Measurements from ENCODE around the gene TEX2.
"Not testable (repeated sequence)": the region's sequence is repeated elsewhere in the genome, so short reads cannot be mapped to it uniquely, and the experiment has no call there.

The TEX2 gene

GRCh38 chr17:64180089-64181073 is 82.7 kb downstream of the TEX2 start:
- no peak for DNase-seq

DNA sequence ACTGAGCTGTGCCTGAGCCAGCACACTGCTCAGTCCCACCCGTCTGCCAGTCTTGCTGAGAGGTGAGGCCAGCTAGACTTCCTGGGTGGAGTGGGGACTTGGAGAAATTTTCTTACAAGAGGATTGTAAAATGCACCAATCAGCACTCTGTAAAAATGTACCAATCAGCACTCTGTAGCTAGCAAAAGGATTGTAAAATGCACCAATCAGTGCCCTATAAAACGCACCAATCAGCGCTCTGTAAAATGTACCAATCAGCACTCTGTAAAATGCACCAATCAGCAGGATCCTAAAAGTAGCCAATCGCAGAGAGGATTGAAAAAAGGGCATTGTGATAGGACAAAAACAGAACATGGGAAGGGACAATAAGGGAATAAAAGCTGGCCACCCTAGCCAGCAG is 84.0 kb downstream of the TEX2 start:
- not testable (repeated sequence) for DNase-seq

DNA sequence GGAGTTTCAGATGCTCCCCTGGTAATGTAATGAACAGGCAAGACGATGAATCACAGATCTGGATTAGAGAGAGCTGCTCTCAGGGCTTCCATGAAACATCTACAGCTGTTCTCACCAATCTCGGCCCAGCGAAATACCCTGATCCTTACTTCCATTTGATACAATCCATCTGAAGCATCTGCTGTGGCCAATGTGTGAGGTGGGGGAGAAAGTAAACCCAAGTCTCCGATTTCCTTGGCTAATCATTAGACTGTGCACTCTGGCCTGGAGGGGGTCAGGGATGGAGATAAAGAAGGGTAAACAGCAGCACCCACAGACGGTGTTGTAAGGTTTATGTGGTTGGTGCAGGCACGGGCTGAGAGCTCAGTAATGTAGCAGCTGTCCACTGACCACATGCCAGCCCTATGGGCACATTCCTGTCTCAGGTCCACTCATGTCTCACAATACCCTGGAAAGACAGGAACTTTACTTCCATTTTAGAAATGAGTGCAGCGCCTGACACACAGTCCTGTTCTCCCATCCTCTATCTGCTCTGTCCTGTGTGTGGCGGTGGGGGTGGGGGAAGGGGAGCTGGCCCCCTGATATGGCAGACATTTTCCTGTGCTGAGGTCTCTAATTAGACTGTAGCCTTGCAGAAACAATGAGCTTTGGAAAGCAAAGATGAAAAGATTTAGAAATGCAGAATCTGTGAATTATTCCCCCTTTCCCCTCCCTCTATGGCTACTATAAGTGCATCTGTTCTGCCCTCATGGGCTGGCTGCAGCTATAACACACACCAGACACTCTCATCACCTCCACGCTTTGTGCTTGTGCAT is 84.8 kb downstream of the TEX2 start:
- DNase-seq = no peak

DNA sequence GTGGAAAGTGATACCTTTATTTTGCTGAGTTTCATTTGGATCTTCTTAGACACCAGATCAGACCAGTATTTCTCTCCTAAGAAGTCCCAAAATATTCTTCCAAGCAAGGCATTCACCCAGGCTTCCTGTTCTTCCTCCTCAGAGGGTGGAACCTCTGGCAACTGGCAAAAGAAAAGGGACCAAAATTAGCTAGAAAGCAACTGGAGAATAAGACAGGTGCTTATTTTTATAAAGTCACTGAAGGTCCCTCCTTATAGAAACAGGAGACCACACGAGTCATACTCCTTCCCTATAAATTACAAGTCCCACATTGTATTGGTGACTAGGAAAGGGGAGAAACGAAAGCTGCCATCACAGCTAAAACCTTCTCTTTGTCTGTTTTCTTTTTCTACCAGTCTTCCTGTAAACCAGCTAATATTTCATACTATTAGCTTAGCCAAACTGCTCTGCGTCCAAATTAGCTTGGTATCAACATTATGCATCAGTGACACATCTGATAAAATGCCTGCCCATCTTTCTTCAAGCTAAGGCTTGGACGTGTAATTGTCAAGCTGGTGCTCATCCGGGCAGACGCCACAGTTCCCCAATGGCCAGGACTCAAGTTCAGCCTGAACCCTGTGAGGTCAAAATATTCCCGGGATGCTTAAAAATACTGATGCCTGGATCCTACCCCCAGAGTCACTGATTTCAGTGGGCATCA is 85.6 kb downstream of the TEX2 start:
- DNase-seq = no peak

DNA sequence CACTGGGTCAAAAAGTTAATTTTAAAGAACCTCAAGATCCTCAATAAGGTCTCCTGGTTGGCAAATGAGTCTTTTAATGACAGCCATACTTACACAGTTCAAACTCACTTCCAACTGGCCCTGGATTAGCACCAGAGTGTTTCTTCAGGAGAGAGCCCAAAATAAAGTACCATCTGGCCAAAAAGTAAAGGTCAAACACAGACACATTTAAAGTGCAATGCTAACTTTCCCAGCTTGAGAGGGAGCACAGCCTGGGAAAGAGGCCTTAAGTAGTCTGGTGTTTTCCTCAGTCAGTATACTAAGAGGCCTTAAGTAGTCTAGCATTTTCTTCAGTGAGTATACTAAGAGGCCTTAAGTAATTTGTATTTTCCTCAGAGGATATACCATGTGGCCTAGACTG is 86.5 kb downstream of the TEX2 start:
- DNase-seq = no peak

DNA sequence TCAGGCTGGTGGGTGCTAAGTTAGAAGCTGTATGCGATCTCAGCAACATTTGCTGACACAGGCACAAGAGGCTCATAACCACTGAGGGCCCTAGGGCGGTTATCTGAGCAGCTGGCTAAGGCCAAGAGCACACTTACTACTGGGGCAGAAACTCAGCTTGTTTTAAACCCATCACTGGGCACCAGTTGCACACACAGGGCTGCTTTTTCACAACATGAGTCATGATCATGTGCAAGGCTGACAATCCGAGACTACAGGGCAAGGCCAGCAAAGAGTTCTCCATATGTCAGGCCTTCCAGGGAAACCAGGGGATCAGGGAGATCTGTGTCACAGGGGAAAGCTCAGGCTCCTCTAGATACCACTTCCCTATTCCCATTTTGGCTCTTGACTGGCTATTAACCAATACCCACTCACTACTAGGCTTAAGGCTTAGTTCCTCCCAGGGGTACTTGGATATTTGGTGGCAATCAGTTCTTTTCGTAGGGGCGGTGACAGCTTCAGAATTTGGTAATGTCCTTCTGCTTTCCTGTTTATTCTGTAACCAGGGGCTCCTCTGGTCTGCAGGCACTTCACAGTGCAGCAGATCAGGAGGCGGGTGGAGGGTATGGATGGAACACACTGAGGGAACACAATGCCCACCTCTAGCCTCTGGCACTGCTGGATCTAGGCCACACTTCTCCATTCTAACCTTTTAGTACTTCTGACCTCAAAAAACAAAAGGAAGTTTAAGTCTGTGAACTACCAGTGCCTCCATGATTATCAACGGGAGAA is 88.2 kb downstream of the TEX2 start:
- no peak for DNase-seq

DNA sequence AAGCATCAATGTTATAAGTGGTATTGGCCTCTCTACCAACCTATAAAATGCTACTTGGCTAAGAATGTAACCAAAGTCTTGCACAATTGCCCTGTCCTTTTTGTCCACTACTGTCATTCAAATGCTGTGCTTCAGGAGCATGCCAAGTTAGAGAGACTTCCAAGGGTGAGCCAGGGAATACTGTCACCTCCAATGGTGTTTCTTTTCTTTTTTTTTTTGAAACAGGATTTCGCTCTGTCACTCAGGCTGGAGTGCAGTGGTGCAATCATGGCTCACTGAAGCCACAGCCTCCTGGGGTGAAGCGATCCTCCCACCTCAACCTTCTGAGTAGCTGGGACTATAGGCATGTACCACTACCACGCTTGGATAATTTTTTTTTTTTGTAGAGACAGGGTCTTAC is 89.4 kb downstream of the TEX2 start:
- no peak for DNase-seq

DNA sequence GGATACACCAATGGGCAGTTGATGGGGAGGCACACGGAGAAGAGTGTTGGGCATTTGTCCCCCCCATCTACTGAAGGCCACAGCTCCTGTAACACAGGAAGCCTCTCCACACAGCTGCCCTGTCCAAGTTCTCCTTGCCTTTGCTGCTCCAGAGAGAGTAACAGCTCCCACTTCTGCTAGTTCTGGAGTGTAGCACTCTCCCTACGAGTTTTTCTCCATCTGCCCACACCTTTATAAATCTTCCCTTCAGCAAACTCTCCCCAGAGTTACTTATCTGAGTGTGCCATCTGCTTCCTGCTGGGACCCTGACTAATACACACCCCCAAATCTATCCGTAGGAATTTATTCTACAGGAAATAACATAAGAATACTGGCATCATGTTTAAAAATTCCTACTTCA is 90.5 kb downstream of the TEX2 start:
- DNase-seq = no peak

- no peak for DNase-seq
Measured at GRCh38 chr17:64171041-64171440, 92.0 kb downstream of the TEX2 start.

DNA sequence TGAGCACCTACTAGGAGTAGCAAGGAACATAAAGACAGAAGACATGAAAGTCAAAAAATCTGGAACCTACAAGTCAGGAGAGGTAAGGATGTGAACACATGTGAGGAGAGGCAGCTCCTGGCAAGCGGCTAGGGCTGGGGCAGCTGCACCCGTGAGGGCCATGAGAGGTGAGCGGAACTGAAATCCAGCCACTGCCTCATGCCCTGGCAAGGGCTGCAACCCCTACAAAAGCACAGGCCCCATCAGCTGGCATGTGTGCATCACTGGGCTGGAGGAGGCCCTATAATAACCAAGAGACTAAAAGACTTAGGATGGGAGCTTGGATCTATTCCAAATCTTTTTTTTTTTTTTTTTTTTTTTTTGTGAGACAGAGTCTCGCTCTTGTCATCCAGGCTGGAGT is 92.8 kb downstream of the TEX2 start:
- DNase-seq = no peak

GRCh38 chr17:64167666-64168065 is 95.4 kb downstream of the TEX2 start:
- not testable (repeated sequence) for DNase-seq

- DNase-seq = no peak
Measured at GRCh38 chr17:64166876-64167275, 96.2 kb downstream of the TEX2 start.

DNA sequence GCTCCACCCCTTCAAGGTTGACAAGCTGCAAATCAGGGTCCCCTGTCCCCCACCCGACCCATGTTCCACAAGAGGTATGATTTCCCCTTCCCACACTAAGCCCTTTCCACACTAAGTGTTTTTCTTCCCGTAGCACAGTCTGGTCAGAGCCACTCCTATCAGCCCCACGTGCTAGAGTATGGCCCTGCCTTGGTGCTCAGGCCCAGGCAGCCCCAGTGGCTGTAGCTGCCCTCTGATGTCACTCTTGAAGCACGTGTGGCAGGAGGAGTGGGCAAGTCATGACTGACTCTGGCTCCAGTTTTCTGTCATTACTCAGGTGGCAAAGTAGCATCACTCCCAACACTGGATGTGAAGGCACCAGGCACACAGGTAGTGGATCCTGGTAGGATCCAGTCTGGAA is 97.7 kb downstream of the TEX2 start:
- DNase-seq = no peak

DNA sequence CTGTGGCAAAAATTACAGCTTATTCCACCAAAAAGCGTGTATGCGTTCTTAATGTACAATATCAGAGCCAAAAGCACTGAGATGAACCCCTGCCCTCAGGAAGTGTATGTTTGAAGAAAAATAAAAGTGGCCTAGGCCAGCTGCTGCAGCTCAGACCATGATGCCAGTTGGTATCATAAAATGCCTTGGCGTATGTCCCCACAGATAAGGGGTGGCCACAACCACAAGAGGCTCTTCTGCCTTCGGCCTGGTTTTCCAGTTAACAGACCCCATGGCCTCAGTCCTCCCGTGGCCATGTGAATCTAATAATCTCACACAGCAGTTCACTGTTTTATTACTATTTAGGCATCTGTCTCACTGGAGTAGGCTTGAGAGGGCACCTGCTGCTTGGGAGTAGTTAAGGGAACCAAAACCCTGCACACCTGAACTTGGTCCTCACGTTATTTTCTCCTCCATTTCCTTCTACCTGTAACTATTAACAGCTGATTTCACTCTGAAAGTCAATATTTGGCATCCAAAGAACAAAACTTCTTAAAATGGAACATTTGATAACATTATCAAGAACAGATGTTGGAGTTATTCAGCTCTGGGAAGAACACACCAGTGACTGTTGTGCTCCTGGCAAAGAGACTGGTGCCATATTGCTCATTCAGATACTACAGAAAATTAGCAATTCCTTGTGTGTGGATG is 98.3 kb downstream of the TEX2 start:
- no peak for DNase-seq

DNA sequence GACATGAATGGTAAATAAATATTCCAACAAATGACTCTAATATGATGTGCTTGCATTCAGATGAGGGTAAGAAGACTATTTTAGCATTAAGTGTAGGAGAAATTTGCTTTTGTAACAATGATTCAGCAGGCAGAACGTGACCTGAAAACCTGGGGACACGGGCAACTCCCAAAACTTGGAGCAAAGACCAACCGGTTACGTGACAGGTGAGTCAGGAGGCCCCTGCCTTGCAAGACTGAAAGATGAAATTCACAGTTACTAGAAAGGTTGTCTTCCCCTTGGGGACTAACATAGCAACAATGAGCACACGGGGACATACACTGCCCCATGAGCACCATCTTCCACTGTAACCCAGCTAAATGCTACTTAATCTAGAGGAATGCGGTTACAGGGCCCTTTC is 99.6 kb downstream of the TEX2 start:
- DNase-seq = no peak

DNA sequence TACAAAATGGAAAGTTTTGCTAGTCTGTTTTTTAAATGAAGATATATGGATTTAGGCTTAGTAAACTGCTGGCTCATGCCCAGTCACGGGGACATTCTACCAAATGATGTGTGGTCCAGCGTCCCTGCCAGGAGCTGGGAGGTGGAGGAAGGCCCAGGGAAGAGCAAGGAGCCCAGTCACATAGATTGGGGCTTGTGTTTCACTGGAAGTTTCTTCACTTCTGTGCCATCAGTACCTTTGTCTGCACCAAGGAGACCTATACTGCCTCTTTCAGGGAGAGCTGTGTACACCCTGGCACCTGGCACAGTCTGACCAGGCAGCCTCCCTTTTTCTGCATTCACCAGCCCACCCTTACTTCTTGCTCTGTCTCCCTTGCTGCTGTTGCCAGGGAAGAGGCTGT is 100.5 kb downstream of the TEX2 start:
- no peak for DNase-seq

DNA sequence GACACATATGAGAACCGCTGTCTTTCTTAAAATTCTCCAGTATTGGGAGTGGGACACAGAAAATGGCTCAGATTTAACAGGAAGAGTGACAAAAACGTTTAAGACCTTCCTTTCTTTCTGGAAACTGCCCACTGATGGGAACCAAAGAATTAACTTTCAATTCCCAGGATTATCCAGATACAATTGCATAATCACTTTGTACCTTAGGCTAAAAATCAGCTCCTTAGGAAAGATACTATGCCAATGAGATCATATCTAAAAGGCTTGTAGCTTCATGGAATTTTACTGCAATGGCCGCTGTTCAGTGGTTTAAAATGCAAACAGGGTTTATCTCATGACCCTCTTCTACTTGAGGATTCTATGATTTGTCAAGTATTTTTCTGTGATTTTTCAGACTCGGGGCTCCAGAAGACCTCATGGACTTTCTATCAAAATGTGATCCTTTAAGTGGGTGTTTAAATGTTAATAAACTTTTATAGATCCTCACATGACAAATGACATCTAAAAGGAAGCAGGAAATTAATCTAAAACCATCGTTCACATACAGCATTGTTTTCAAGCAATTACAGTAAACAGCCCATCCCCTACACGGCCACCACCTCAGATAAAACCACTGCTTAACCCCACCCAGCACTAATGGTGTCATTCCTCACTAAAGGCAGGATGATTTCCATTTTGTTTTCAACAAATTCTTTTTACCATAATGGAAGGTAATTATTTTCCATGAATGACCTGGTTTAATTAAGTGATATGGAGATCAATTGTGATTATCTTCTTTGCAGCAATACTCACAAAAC is 101.5 kb downstream of the TEX2 start:
- DNase-seq = no peak

DNA sequence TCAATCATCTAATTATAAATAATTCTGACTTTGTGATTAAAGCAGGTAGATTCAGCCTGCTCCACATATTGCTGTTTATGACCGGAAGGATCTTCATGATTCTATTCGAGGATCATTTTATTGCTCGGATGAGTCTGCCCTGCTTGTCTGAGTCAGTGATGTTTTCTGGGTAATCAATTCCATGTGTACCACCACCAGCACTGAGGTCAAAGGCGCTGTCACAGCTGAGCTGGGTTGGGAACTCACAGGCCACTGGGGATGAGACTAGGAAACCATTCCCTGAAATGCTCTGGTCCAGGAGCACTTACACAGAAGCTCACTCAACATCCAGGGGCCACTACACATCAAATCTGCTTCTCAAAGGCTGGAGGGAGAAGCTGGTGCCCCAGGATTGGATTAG is 102.7 kb downstream of the TEX2 start:
- DNase-seq = no peak

GRCh38 chr17:64158831-64159590 is 104.0 kb downstream of the TEX2 start:
- no peak for DNase-seq

- no peak for DNase-seq
Measured at GRCh38 chr17:64158406-64158805, 104.7 kb downstream of the TEX2 start.
